SU-DHL-6 (cell line): ENCODE data around the gene SPATA1.

Experiments used
- H2AFZ ChIP-seq: fragments of 200-600 bp; sonication (generic); 2 replicates; pipeline ENCODE4 v1.6.1; 2014; ENCODE audit warnings: low read depth, mild to moderate bottlenecking, moderate library complexity, mixed read lengths, antibody characterized with exemption, low read length; ENCODE audit not compliant: severe bottlenecking
- H3F3A ChIP-seq: fragments of 200-600 bp; shearing (Covaris generic); 2 replicates; pipeline ENCODE4 v1.6.0; 2016; ENCODE audit warnings: antibody characterized with exemption, mild to moderate bottlenecking; ENCODE audit not compliant: insufficient read depth
- H3K27ac ChIP-seq: fragments of 200-600 bp; sonication (generic); 2 replicates; pipeline ENCODE4 v1.5.1; 2016; ENCODE audit warnings: low read depth, mild to moderate bottlenecking, low read length, moderate library complexity, mixed read lengths
- H3K27me3 ChIP-seq: fragments of 200-600 bp; sonication (generic), shearing (Covaris generic); 2 replicates; pipeline ENCODE4 v1.6.0; 2014; ENCODE audit warnings: mild to moderate bottlenecking, low read length
- H3K36me3 ChIP-seq: fragments of 200-600 bp; sonication (generic); 2 replicates; pipeline ENCODE4 v1.6.1; 2014; ENCODE audit warnings: mild to moderate bottlenecking, low read length, mixed read lengths
- H3K4me2 ChIP-seq: fragments of 300-600, 200-600 bp; shearing (Covaris generic), sonication (generic); 2 replicates; pipeline ENCODE4 v1.6.0; 2014; ENCODE audit warnings: low read length, low read depth, mild to moderate bottlenecking; ENCODE audit not compliant: poor library complexity, severe bottlenecking
- H3K4me3 ChIP-seq: fragments of 200-600 bp; sonication (generic); 2 replicates; pipeline ENCODE4 v1.5.1; 2014; ENCODE audit warnings: antibody characterized with exemption, low read length, mild to moderate bottlenecking, mixed read lengths; ENCODE audit not compliant: insufficient read depth, poor library complexity, severe bottlenecking
- H3K79me2 ChIP-seq: fragments of 200-600 bp; sonication (generic); 2 replicates; pipeline ENCODE4 v1.6.1; 2014; ENCODE audit warnings: mild to moderate bottlenecking, low read length, moderate library complexity; ENCODE audit not compliant: insufficient read depth
- H3K9ac ChIP-seq: fragments of 200-600 bp; sonication (generic); 2 replicates; pipeline ENCODE4 v1.7.0; 2014; ENCODE audit warnings: mild to moderate bottlenecking, low read length
- H3K9me2 ChIP-seq: fragments of 200-600 bp; sonication (generic); replicated peaks from 2 replicates; pipeline ENCODE4 v1.6.1; 2014; ENCODE audit warnings: low read length; ENCODE audit not compliant: insufficient read depth
- H3K9me3 ChIP-seq: fragments of 200-600 bp; sonication (generic); 2 replicates; pipeline ENCODE4 v1.6.1; 2014; ENCODE audit warnings: low read length, mixed read lengths; ENCODE audit not compliant: insufficient read depth
- H4K20me1 ChIP-seq: fragments of 200-600 bp; sonication (generic); 2 replicates; pipeline ENCODE4 v1.6.1; 2014; ENCODE audit warnings: low read depth, mild to moderate bottlenecking, antibody characterized with exemption, low read length, moderate library complexity, mixed read lengths
- CTCF ChIP-seq: fragments of 200-600 bp; sonication (generic); IDR thresholded peaks from one replicate; pipeline ENCODE4 v1.5.1; 2017; ENCODE audit warnings: antibody characterized with exemption, mild to moderate bottlenecking, low read length, moderate library complexity; ENCODE audit not compliant: insufficient read depth, poor library complexity, severe bottlenecking
- EZH2phosphoT487 ChIP-seq: fragments of 200-600 bp; sonication (generic), shearing (Covaris generic); conservative IDR thresholded peaks from 2 replicates; pipeline ENCODE4 v1.6.1; 2018; ENCODE audit warnings: mild to moderate bottlenecking, antibody characterized with exemption, low read length, moderate library complexity, mixed read lengths

The SPATA1 gene

GRCh38 chr1:84603223-84603622 is 97.0 kb downstream of the SPATA1 start:
- Histone ChIP-seq H2AFZ (no peak overlapping the region), H3K9ac (no peak overlapping the region), H3K9me3 (peaks cover 22% of the 10 kb centered on the region), H3K79me2 (no peaks in the 10 kb centered on the region), H3K27ac (no peak overlapping the region), H4K20me1 (no peaks in the 10 kb centered on the region), H3K4me2 (no peak overlapping the region), H3F3A (no peaks in the 10 kb centered on the region), H3K9me2 (no peaks in the 10 kb centered on the region), H3K4me3 (no peak overlapping the region), H3K36me3 (no peaks in the 10 kb centered on the region), H3K27me3 (no peaks in the 10 kb centered on the region)
- TF ChIP-seq CTCF = no peak
- no peak for TF ChIP-seq EZH2phosphoT487

- H3F3A ChIP-seq = no peaks in the 10 kb centered on the region
- no peak overlapping the region for H3K4me2 ChIP-seq
- H3K27ac ChIP-seq = no peak overlapping the region
- no peaks in the 10 kb centered on the region for H3K36me3 ChIP-seq
- H2AFZ ChIP-seq = no peak overlapping the region
- no peaks in the 10 kb centered on the region for H3K27me3 ChIP-seq
- no peak overlapping the region for H3K9ac ChIP-seq
- H3K79me2 ChIP-seq = no peaks in the 10 kb centered on the region
- no peaks in the 10 kb centered on the region for H3K9me2 ChIP-seq
- peaks cover 22% of the 10 kb centered on the region for H3K9me3 ChIP-seq
- no peaks in the 10 kb centered on the region for H4K20me1 ChIP-seq
- TF ChIP-seq CTCF (no peak), EZH2phosphoT487 (no peak)
- no peak overlapping the region for H3K4me3 ChIP-seq
Observed at GRCh38 chr1:84603941-84604830, 98.0 kb downstream of the SPATA1 start.

GRCh38 chr1:84605157-84605556 is 99.0 kb downstream of the SPATA1 start:
- H4K20me1 ChIP-seq = no peaks in the 10 kb centered on the region
- H3K4me2 ChIP-seq = no peak overlapping the region
- TF ChIP-seq EZH2phosphoT487 = no peak
- no peaks in the 10 kb centered on the region for H3K79me2 ChIP-seq
- H3K4me3 ChIP-seq = no peak overlapping the region
- peaks cover 22% of the 10 kb centered on the region for H3K9me3 ChIP-seq
- no peak overlapping the region for H2AFZ ChIP-seq
- H3K27ac ChIP-seq = no peak overlapping the region
- no peaks in the 10 kb centered on the region for H3K27me3 ChIP-seq
- H3K9ac ChIP-seq = no peak overlapping the region
- H3F3A ChIP-seq = no peaks in the 10 kb centered on the region
- no peaks in the 10 kb centered on the region for H3K36me3 ChIP-seq
- H3K9me2 ChIP-seq = no peaks in the 10 kb centered on the region

- Histone ChIP-seq H2AFZ (no peak overlapping the region), H3K27me3 (no peaks in the 10 kb centered on the region), H3K9me3 (peaks cover 22% of the 10 kb centered on the region), H3K79me2 (no peaks in the 10 kb centered on the region), H3K9me2 (no peaks in the 10 kb centered on the region), H3F3A (no peaks in the 10 kb centered on the region), H3K9ac (no peak overlapping the region), H3K36me3 (no peaks in the 10 kb centered on the region), H3K4me2 (no peak overlapping the region), H3K27ac (no peak overlapping the region), H3K4me3 (no peak overlapping the region), H4K20me1 (no peaks in the 10 kb centered on the region)
- TF ChIP-seq CTCF (no peak), EZH2phosphoT487 (no peak)
Observed at GRCh38 chr1:84606977-84607376, 100.8 kb downstream of the SPATA1 start.
